HCT116 (cell line): ENCODE data around the gene ZNF580. TPM values are rescaled to one million over a fixed set of nuclear protein-coding genes. Genes with fewer than 3 reads are reported as not detected.

Experiments
- ATAC-seq: fragments of 200-7000 bp; cut with Tn5 transposase; 2 replicates; pipeline ENCODE4 v1.9.1; 2020; ENCODE audit warnings: mild to moderate bottlenecking, moderate library complexity
- BruUV-seq: library from RNA; stranded (reverse); fragments of 400-500 nt; replicated peaks from 2 replicates; lab custom pipeline; 2021; lab: Mats Ljungman, UMichigan
- CTCF ChIA-PET: fragments of 300-600 bp; sonication (Branson Sonifier 250); formaldehyde crosslinking; loops from one replicate; lab custom pipeline; 2021; ENCODE audit warnings: antibody characterized with exemption; lab: Charles Lee
- POLR2A ChIA-PET: fragments of 300-600, 350-600 bp; sonication (Branson Sonifier 250); formaldehyde crosslinking; loops from one replicate; lab custom pipeline; 2021; ENCODE audit warnings: antibody characterized with exemption; lab: Charles Lee
- RAD21 ChIA-PET, 2 experiments: fragments of 300-600 bp; sonication (Branson Sonifier 250); formaldehyde crosslinking; loops; one replicate each; lab custom pipeline; 2023; ENCODE audit warnings: low total read pairs in 2 of 2; ENCODE audit not compliant: uncharacterized antibody in 2 of 2, unreplicated experiment in 2 of 2, low non-redundant PET in 1 of 2; lab: Charles Lee
- DNase-seq: peaks from one replicate; pipeline ENCODE4 v3.0.0-alpha.2; 2010; ENCODE audit warnings: low read depth, low spot score
- H2AFZ ChIP-seq: fragments of 200-600 bp; shearing (Covaris generic), sonication (generic); 2 replicates; pipeline ENCODE4 v1.6.1; 2017; ENCODE audit warnings: low read depth, mixed run types, mixed read lengths, antibody characterized with exemption, low read length; ENCODE audit not compliant: poor library complexity, severe bottlenecking
- H3K27ac ChIP-seq: 2 replicates; pipeline ENCODE4 v1.5.1; 2012; ENCODE audit warnings: low read depth, low read length
- H3K27me3 ChIP-seq: fragments of 200-600 bp; sonication (generic); 2 replicates; pipeline ENCODE4 v1.6.1; 2016; ENCODE audit warnings: mixed run types, low read length, mixed read lengths; ENCODE audit not compliant: insufficient read depth
- H3K36me3 ChIP-seq, 2 experiments: fragments of 200-500 bp in 1 of 2; fragments of 200-600 bp in 1 of 2; sonication (Bioruptor generic) in 1 of 2; sonication (generic) in 1 of 2; 2 replicates each; pipeline versions ENCODE4 v1.5.1 to v1.6.1; 2014 to 2016; ENCODE audit warnings: low read length in 2 of 2, inconsistent platforms in 1 of 2, mixed read lengths in 1 of 2, mixed run types in 1 of 2; ENCODE audit not compliant: insufficient read depth in 2 of 2, control insufficient read depth in 1 of 2
- H3K4me1 ChIP-seq, 2 experiments: fragments of 200-600 bp in 1 of 2; sonication (generic) in 1 of 2; 2 replicates each; pipeline versions ENCODE4 v1.5.1 to v1.6.1; 2012 to 2017; ENCODE audit warnings: low read length in 2 of 2, inconsistent platforms in 1 of 2, mild to moderate bottlenecking in 1 of 2, mixed read lengths in 1 of 2, mixed run types in 1 of 2, moderate library complexity in 1 of 2; ENCODE audit not compliant: insufficient read depth in 2 of 2, control insufficient read depth in 1 of 2
- H3K4me2 ChIP-seq: fragments of 200-600 bp; sonication (generic); 2 replicates; pipeline ENCODE4 v1.6.1; 2017; ENCODE audit warnings: mixed run types, low read length, mixed read lengths
- H3K4me3 ChIP-seq, 2 experiments: fragments of 200-600 bp in 1 of 2; sonication (generic) in 1 of 2; replicated peaks in 1 of 2; 2 replicates each; pipeline ENCODE4 v1.5.1; 2011 to 2016; ENCODE audit warnings: low read length in 2 of 2, control low read depth in 1 of 2, low read depth in 1 of 2, mild to moderate bottlenecking in 1 of 2, mixed read lengths in 1 of 2, mixed run types in 1 of 2
- H3K79me2 ChIP-seq: fragments of 200-600 bp; sonication (generic); 2 replicates; pipeline ENCODE4 v1.6.1; 2017; ENCODE audit warnings: mild to moderate bottlenecking, mixed run types, low read length, moderate library complexity, mixed read lengths; ENCODE audit not compliant: insufficient read depth
- H3K9ac ChIP-seq: fragments of 200-600 bp; sonication (generic); 2 replicates; pipeline ENCODE4 v1.6.1; 2016; ENCODE audit warnings: low read length, mixed read lengths
- H3K9me2 ChIP-seq: fragments of 200-600 bp; sonication (generic), shearing (Covaris generic); 2 replicates; pipeline ENCODE4 v1.6.1; 2017; ENCODE audit warnings: mixed run types, mild to moderate bottlenecking, moderate library complexity; ENCODE audit not compliant: insufficient read depth
- H3K9me3 ChIP-seq, 2 experiments: fragments of 200-500 bp in 1 of 2; fragments of 200-600 bp in 1 of 2; sonication (Bioruptor generic) in 1 of 2; sonication (generic) in 1 of 2; 2 replicates each; pipeline ENCODE4 v1.6.1; 2014 to 2017; ENCODE audit warnings: low read length in 2 of 2, mixed read lengths in 2 of 2, inconsistent platforms in 1 of 2, low read depth in 1 of 2, mild to moderate bottlenecking in 1 of 2, mixed run types in 1 of 2, moderate library complexity in 1 of 2; ENCODE audit not compliant: control insufficient read depth in 1 of 2, insufficient read depth in 1 of 2
- H4K20me1 ChIP-seq: fragments of 200-600 bp; sonication (generic), shearing (Covaris generic); 2 replicates; pipeline ENCODE4 v1.6.1; 2017; ENCODE audit warnings: mixed run types, mild to moderate bottlenecking, moderate library complexity; ENCODE audit not compliant: insufficient read depth
- ATF3 ChIP-seq: IDR thresholded peaks from 2 replicates; pipeline ENCODE4 v1.6.1; 2012
- CBX3 ChIP-seq: IDR thresholded peaks from 2 replicates; pipeline ENCODE4 v1.6.1; 2012; ENCODE audit warnings: low read depth
- CEBPB ChIP-seq: IDR thresholded peaks from 2 replicates; pipeline ENCODE4 v1.6.1; 2012; ENCODE audit warnings: low read depth
- ELF1 ChIP-seq: IDR thresholded peaks from 2 replicates; pipeline ENCODE4 v1.6.1; 2012; ENCODE audit warnings: low read depth, borderline replicate concordance
- EZH2 ChIP-seq: fragments of 200-600 bp; sonication (generic); IDR thresholded peaks from 2 replicates; pipeline ENCODE4 v1.6.1; 2017; ENCODE audit warnings: antibody characterized with exemption, mixed run types
- FOSL1 ChIP-seq: IDR thresholded peaks from 2 replicates; pipeline ENCODE4 v1.6.1; 2012; ENCODE audit warnings: low read depth
- JUND ChIP-seq: IDR thresholded peaks from 2 replicates; pipeline ENCODE4 v1.6.1; 2012
- POLR2AphosphoS5 ChIP-seq: IDR thresholded peaks from 2 replicates; pipeline ENCODE4 v1.6.1; 2011; ENCODE audit warnings: mild to moderate bottlenecking, low read depth, low read length, moderate library complexity
- REST ChIP-seq: IDR thresholded peaks from 2 replicates; pipeline ENCODE4 v1.6.1; 2012; ENCODE audit warnings: low read depth
- SP1 ChIP-seq: IDR thresholded peaks from 2 replicates; pipeline ENCODE4 v1.6.1; 2012; ENCODE audit warnings: low read depth
- TCF7L2 ChIP-seq: IDR thresholded peaks from 2 replicates; pipeline ENCODE4 v1.7.0; 2011; ENCODE audit warnings: borderline replicate concordance, inconsistent platforms; ENCODE audit not compliant: insufficient read depth, insufficient read length; ENCODE audit errors: extremely low read depth
- YY1 ChIP-seq: IDR thresholded peaks from 2 replicates; pipeline ENCODE4 v1.6.1; 2011; ENCODE audit warnings: low read length, low read depth, moderate library complexity, mild to moderate bottlenecking; ENCODE audit not compliant: insufficient replicate concordance; ENCODE audit errors: extremely low read depth
- ZBTB33 ChIP-seq: IDR thresholded peaks from 2 replicates; pipeline ENCODE4 v1.6.1; 2011; ENCODE audit warnings: mild to moderate bottlenecking, low read length, moderate library complexity; ENCODE audit not compliant: insufficient replicate concordance; ENCODE audit errors: extremely low read depth
- intact Hi-C: fragments of 100-400 bp; cut with micrococcal nuclease; formaldehyde crosslinking; loops from 2 replicates; pipeline ENCODE4 v1.10.0; 2022
- total RNA-seq: library from RNA; stranded (reverse); gene quantifications from one replicate; pipeline ENCODE4 v1.2.1, GENCODE V29; 2021; ENCODE audit not compliant: unreplicated experiment

Gene ZNF580
- total RNA-seq, 1 experiment from 2014 or later: 36.7 TPM

- H3K27me3 ChIP-seq: no peaks in the 10 kb centered on the region
- DNase-seq (no peak), ATAC-seq (no peak)
- H3K4me1 ChIP-seq: peaks cover 27 to 46% of the 10 kb centered on the region in 2 experiments
- peaks cover 0 to 8% of the 10 kb centered on the region in 2 experiments; a peak in 3 of 4 replicates for H3K36me3 ChIP-seq
- no peak overlapping the region for H2AFZ ChIP-seq
- intact Hi-C loops: no loop called here
- peaks cover 5% of the 10 kb centered on the region for H3K79me2 ChIP-seq
- peak overlapping the region; percentile 80 for H3K9ac ChIP-seq
- no peaks in the 10 kb centered on the region for H3K9me2 ChIP-seq
- TF ChIP-seq POLR2AphosphoS5 (peak; percentile 24; the same call in 1 of the 2 replicates), EZH2 (no peak)
- ChIA-PET CTCF (interaction anchor here (2.5 kb wide), 1 partner anchor 31 kb away, joined by 14 read pairs; no protein-coding TSS in a partner anchor), POLR2A (interaction anchor here (1.8 kb wide), 1 partner anchor 53 kb away, joined by 7 read pairs; the partner anchor contains the start of gene U2AF2), RAD21 (no interaction called here)
- H3K27ac ChIP-seq: peak overlapping the region; percentile 83
- H4K20me1 ChIP-seq: no peaks in the 10 kb centered on the region
- no TSS peak for BruUV-seq
- peak overlapping the region; percentile 56 to 67 for H3K4me3 ChIP-seq
- H3K9me3 ChIP-seq: no peaks in the 10 kb centered on the region
- peak overlapping the region; percentile 96 for H3K4me2 ChIP-seq
These were observed 40.2 kb upstream of the ZNF580 start for GRCh38 chr19:55600662-55601028.

GRCh38 chr19:55601084-55601483, 39.7 kb upstream of the ZNF580 start:
- Histone ChIP-seq H3K36me3 (peaks cover 0 to 3% of the 10 kb centered on the region in 2 experiments; a peak in 1 of 4 replicates), H3K9ac (peak overlapping the region; percentile 80), H3K27me3 (no peaks in the 10 kb centered on the region), H3K4me1 (peaks cover 27 to 46% of the 10 kb centered on the region in 2 experiments), H3K4me2 (peak overlapping the region; percentile 96), H3K79me2 (peaks cover 9% of the 10 kb centered on the region), H3K27ac (peak overlapping the region; percentile 83), H3K9me3 (no peaks in the 10 kb centered on the region), H3K9me2 (no peaks in the 10 kb centered on the region), H2AFZ (no peak overlapping the region), H3K4me3 (peak overlapping the region; percentile 56 to 67), H4K20me1 (no peaks in the 10 kb centered on the region)
- DNase-seq (no peak), ATAC-seq (no peak)
- RAD21 ChIA-PET: no interaction called here
- TF ChIP-seq ELF1 (no peak), TCF7L2 (no peak), YY1 (no peak), CBX3 (no peak), CEBPB (no peak), FOSL1 (no peak), JUND (no peak), REST (no peak), ATF3 (no peak), ZBTB33 (no peak), SP1 (no peak)
- intact Hi-C loops: no loop called here
- BruUV-seq: TSS peak; percentile 65
- POLR2A ChIA-PET: no interaction called here
- CTCF ChIA-PET: interaction anchor here (2.5 kb wide), 1 partner anchor 31 kb away, joined by 14 read pairs; no protein-coding TSS in a partner anchor
